HL-60 (cell line): ENCODE results near the gene GALNT5.
"Not testable (repeated sequence)": the region's sequence is repeated elsewhere in the genome, so short reads cannot be mapped to it uniquely, and the experiment has no call there.

Source experiments
- DNase-seq, 2 experiments: peaks; one replicate each; pipeline ENCODE4 v3.0.0-alpha.2; 2010 to 2020; ENCODE audit warnings: low read depth in 1 of 2, low spot score in 1 of 2
- H3K27ac ChIP-seq: fragments of 250-450 bp; sonication (Bioruptor Pico); replicated peaks from 2 replicates; pipeline ENCODE4 v1.5.1; 2020; ENCODE audit warnings: mild to moderate bottlenecking, moderate library complexity
- H3K27me3 ChIP-seq: fragments of 250-450 bp; sonication (Bioruptor Pico); 2 replicates; pipeline ENCODE4 v1.5.1; 2021; ENCODE audit warnings: mild to moderate bottlenecking, moderate library complexity; ENCODE audit not compliant: insufficient read depth, poor library complexity, severe bottlenecking
- H3K4me3 ChIP-seq: replicated peaks from 2 replicates; pipeline ENCODE4 v1.5.1; 2011; ENCODE audit warnings: mild to moderate bottlenecking, control low read depth, low read length; ENCODE audit not compliant: insufficient read depth
- GABPA ChIP-seq: IDR thresholded peaks from 2 replicates; pipeline ENCODE4 v1.6.1; 2012; ENCODE audit warnings: low read depth
- POLR2AphosphoS5 ChIP-seq: IDR thresholded peaks from 2 replicates; pipeline ENCODE4 v1.6.1; 2012; ENCODE audit warnings: low read depth
- SPI1 ChIP-seq: IDR thresholded peaks from 2 replicates; pipeline ENCODE4 v1.6.1; 2012; ENCODE audit warnings: low read depth, mild to moderate bottlenecking, borderline replicate concordance
- TF ChIP-seq, protein P1 (sequence below): IDR thresholded peaks from one replicate; pipeline ENCODE4 v1.5.1; 2011; ENCODE audit warnings: low read length, control low read depth, inconsistent platforms; ENCODE audit not compliant: insufficient read depth
- TF ChIP-seq, protein P2 (sequence below): IDR thresholded peaks from 2 replicates; pipeline ENCODE4 v1.6.1; 2012; ENCODE audit warnings: low read depth; ENCODE audit not compliant: insufficient replicate concordance

Gene GALNT5

DNA sequence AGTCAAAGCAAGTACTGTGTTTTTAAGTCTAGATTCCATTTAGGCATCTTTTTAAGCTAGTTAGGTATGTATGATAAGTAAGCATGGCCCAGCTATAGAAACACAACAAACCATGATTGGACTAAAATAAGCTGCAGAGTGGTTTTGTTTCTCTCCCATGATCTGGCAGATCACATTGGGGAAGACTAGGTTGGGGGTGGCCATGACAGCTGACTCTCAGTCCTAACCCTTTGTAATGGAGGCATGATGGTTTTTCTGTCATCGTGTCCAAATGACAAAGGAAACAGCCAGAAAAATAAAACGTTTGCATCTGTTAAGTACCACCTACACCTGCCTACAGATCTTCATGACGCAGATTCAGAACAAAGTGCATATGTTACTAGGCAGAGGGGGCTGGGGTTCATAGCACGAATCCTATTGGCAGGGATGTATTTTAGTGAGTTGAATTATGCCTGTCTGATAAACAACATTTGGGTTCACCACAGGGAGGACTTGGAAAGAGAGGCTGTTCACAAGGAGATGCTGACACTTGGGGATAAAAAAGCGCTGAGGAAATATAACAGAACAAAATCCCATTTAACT lies 33.8 kb upstream of the GALNT5 start:
- H3K27ac ChIP-seq = no peak overlapping the region
- no peak overlapping the region for H3K4me3 ChIP-seq
- no peak for DNase-seq
- TF ChIP-seq, protein P1, sequence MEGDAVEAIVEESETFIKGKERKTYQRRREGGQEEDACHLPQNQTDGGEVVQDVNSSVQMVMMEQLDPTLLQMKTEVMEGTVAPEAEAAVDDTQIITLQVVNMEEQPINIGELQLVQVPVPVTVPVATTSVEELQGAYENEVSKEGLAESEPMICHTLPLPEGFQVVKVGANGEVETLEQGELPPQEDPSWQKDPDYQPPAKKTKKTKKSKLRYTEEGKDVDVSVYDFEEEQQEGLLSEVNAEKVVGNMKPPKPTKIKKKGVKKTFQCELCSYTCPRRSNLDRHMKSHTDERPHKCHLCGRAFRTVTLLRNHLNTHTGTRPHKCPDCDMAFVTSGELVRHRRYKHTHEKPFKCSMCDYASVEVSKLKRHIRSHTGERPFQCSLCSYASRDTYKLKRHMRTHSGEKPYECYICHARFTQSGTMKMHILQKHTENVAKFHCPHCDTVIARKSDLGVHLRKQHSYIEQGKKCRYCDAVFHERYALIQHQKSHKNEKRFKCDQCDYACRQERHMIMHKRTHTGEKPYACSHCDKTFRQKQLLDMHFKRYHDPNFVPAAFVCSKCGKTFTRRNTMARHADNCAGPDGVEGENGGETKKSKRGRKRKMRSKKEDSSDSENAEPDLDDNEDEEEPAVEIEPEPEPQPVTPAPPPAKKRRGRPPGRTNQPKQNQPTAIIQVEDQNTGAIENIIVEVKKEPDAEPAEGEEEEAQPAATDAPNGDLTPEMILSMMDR = no peak
- no peak for TF ChIP-seq POLR2AphosphoS5
- H3K27me3 ChIP-seq = no peaks in the 10 kb centered on the region

DNA sequence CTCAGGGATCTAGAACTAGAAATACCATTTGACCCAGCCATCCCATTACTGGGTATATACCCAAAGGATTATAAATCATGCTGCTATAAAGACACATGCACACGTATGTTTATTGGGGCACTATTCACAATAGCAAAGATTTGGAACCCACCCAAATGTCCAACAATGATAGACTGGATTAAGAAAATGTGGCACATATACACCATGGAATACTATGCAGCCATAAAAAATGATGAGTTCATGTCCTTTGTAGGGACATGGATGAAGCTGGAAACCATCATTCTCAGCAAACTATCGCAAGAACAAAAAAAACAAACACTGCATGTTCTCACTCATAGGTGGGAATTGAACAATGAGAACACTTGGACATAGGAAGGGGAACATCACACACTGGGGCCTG lies 33.1 kb upstream of the GALNT5 start:
- not testable (repeated sequence) for H3K4me3 ChIP-seq, H3K27me3 ChIP-seq, DNase-seq, H3K27ac ChIP-seq

DNA sequence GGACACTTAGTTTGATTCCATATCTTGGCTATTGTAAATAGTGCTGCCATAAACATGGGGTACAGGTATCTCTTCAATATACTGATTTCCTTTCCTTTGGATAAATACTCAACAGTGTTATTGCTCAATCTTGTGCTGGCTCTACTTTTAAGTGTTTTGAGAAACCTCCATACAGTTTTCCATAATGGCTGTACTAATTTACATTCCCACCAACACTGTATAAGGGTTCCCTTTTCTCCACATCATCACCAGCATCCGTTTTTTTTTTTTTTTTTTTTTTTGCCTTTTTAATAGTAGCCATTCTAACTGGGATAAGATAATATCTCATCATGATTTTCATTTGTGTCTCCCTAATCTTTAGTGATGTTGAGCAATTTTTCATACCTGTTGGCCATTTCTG lies 29.9 kb upstream of the GALNT5 start:
- H3K4me3 ChIP-seq = no peak overlapping the region
- no peaks in the 10 kb centered on the region for H3K27me3 ChIP-seq
- H3K27ac ChIP-seq = no peak overlapping the region
- DNase-seq = no peak
- TF ChIP-seq POLR2AphosphoS5 = no peak
- TF ChIP-seq, protein P2, sequence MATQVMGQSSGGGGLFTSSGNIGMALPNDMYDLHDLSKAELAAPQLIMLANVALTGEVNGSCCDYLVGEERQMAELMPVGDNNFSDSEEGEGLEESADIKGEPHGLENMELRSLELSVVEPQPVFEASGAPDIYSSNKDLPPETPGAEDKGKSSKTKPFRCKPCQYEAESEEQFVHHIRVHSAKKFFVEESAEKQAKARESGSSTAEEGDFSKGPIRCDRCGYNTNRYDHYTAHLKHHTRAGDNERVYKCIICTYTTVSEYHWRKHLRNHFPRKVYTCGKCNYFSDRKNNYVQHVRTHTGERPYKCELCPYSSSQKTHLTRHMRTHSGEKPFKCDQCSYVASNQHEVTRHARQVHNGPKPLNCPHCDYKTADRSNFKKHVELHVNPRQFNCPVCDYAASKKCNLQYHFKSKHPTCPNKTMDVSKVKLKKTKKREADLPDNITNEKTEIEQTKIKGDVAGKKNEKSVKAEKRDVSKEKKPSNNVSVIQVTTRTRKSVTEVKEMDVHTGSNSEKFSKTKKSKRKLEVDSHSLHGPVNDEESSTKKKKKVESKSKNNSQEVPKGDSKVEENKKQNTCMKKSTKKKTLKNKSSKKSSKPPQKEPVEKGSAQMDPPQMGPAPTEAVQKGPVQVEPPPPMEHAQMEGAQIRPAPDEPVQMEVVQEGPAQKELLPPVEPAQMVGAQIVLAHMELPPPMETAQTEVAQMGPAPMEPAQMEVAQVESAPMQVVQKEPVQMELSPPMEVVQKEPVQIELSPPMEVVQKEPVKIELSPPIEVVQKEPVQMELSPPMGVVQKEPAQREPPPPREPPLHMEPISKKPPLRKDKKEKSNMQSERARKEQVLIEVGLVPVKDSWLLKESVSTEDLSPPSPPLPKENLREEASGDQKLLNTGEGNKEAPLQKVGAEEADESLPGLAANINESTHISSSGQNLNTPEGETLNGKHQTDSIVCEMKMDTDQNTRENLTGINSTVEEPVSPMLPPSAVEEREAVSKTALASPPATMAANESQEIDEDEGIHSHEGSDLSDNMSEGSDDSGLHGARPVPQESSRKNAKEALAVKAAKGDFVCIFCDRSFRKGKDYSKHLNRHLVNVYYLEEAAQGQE = no peak
- no peak for TF ChIP-seq GABPA
- TF ChIP-seq SPI1 = no peak
- TF ChIP-seq, protein P1 = no peak

DNA sequence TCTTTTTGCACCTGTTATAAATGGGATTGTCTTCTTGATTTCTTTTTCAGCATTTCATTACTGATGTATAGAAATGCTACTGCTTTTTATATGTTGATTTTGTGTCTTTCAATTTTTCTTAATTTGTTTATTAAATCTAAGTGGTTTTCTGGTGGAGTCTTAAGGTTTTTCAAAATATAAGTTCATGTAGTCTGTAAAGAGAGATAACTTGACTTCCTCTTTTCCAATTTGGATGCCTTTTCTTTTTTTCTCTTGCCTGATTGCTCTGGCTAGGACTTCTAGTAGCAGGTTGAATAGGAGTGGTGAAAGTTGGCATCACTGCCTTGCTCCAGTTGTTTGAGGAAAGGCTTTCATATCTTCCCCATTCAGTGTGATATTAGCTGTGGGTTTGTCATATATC lies 28.6 kb upstream of the GALNT5 start:
- H3K27me3 ChIP-seq = no peaks in the 10 kb centered on the region
- H3K27ac ChIP-seq = no peak overlapping the region
- H3K4me3 ChIP-seq = no peak overlapping the region
- DNase-seq = no peak
- TF ChIP-seq POLR2AphosphoS5 (no peak), SPI1 (peak; percentile 59)
- TF ChIP-seq, protein P2 = no peak

DNA sequence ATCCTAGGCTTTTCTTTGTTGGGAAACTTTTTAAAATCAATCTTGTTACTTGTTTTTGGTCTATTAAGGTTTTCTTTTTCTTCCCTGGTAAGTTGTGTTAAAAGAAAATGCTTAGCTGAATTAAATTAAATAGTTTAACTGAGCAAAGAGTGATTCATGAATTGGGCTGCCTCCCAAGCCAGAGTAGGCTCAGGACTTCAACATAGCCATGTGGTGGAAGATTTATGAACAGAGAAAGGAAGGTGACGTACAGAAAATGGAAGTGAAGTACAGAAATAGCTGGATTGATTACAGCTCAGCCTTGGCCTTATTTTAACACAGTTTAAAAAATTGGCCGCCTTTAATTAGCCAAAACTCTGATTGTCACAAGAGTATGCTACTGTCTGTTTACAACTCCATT lies 27.9 kb upstream of the GALNT5 start:
- H3K4me3 ChIP-seq = no peak overlapping the region
- H3K27ac ChIP-seq = no peak overlapping the region
- TF ChIP-seq, protein P2 = no peak
- TF ChIP-seq GABPA = no peak
- TF ChIP-seq, protein P1 = no peak
- TF ChIP-seq POLR2AphosphoS5 = no peak
- TF ChIP-seq SPI1 = no peak
- DNase-seq = no peak
- H3K27me3 ChIP-seq = no peaks in the 10 kb centered on the region
